Psoas muscle (tissue), 8 donors: ENCODE measurements around the gene MIPEP. TPM values are rescaled to one million over a fixed set of nuclear protein-coding genes. Genes with fewer than 3 reads are reported as not detected.

Experiments used
- ATAC-seq, 4 donors: fragments of 200-7000 bp; cut with Tn5 transposase; one replicate each; pipeline ENCODE4 v1.9.1; 2020; ENCODE audit warnings: moderate library complexity in 3 of 4, mild to moderate bottlenecking in 2 of 4
- DNase-seq, 2 donors: peaks; one replicate each; pipeline ENCODE4 v3.0.0-alpha.2; 2020
- H3K27ac ChIP-seq: fragments of 200-600 bp; one replicate; pipeline ENCODE4 v1.8.0; 2022
- H3K27me3 ChIP-seq, 3 donors: fragments of 200-600 bp in 1 of 3; one replicate each; pipeline versions ENCODE4 v1.6.1 to v1.8.0; 2013 to 2022; ENCODE audit warnings: low read length in 2 of 3, mild to moderate bottlenecking in 2 of 3, moderate library complexity in 1 of 3; ENCODE audit not compliant: insufficient read depth in 3 of 3
- H3K36me3 ChIP-seq, 2 donors: fragments of 200-600 bp in 1 of 2; one replicate each; pipeline versions ENCODE4 v1.6.1 to v1.8.0; 2013 to 2022; ENCODE audit warnings: low read depth in 1 of 2, mild to moderate bottlenecking in 1 of 2, moderate library complexity in 1 of 2; ENCODE audit not compliant: insufficient read depth in 1 of 2
- H3K4me1 ChIP-seq: fragments of 200-600 bp; one replicate; pipeline ENCODE4 v1.8.0; 2022
- H3K4me3 ChIP-seq: fragments of 200-600 bp; one replicate; pipeline ENCODE4 v1.8.0; 2022; ENCODE audit warnings: mild to moderate bottlenecking
- H3K9me3 ChIP-seq: fragments of 200-600 bp; one replicate; pipeline ENCODE4 v1.8.0; 2022
- CTCF ChIP-seq: fragments of 200-600 bp; IDR thresholded peaks from one replicate; pipeline ENCODE4 v1.8.0; 2022; ENCODE audit warnings: antibody characterized with exemption
- WGBS, 3 donors: extraction: QIAGEN DNeasy Blood & Tissue Kit; methylation state at CpG; one replicate each; pipeline versions ENCODE4 v1.1.6 to v1.1.7; 2013; 5-methylcytosine and 5-hydroxymethylcytosine counted together
- intact Hi-C, 2 donors: fragments of 100-400 bp; cut with DNase I; formaldehyde crosslinking; loops; one replicate each; pipeline versions ENCODE4 v1.11.0 to v1.14.2; 2022
- polyA plus RNA-seq, 3 donors: library from polyadenylated mRNA; stranded (reverse); fragments of 200-250 nt; gene quantifications; one replicate each; pipeline ENCODE4 v1.2.3, GENCODE V29; 2013
- total RNA-seq, 4 donors: library from RNA; stranded (reverse); fragmentation: NEBNext Ultra II Directional in 2 of 4; extraction: Animal tissue kit (Norgen Biotek cat#: 25700) in 2 of 4; gene quantifications; one replicate each; pipeline versions ENCODE4 v1.2.1 to v1.2.4, GENCODE V29; 2021 to 2023
- donor health status: healthy with polysubstance abuse.
- donor health status: DM: no; HTN: no; CAD: no; lungs with moderate emphysema.
- donor health status: Bipolar disorder and iron deficiency.
- donor health status: healthy.
- donor health status: DM: yes; HTN: yes; CAD: no.
- donor health status: DM: no; HTN: no; CAD: no.
- donor health status: DM: no; HTN: no; CAD: no.
- donor health status: DM: yes; HTN: yes; CAD: no.

MIPEP gene
- total and polyA plus RNA-seq, 7 donors: 13.3 to 28.2 (median 17.0) TPM

- Histone ChIP-seq H3K9me3 (no peaks in the 10 kb centered on the region), H3K27ac (no peak overlapping the region), H3K27me3 (no peaks in the 10 kb centered on the region), H3K36me3 (no peaks in the 10 kb centered on the region), H3K4me1 (no peaks in the 10 kb centered on the region), H3K4me3 (peak overlapping the region; percentile 52)
- DNase-seq (peak; percentile 51 to 72), ATAC-seq (peak in 3 of 4 donors; percentile 44 to 65 (median 63))
- TF ChIP-seq CTCF: no peak
- WGBS, 3 donors: 34 to 41% (median 39%) methylated on average over 46 of the region's 46 CpGs
- intact Hi-C loops: no loop called here
These were observed 193.3 kb downstream of the MIPEP start for GRCh38 chr13:23695711-23696464.

- H3K27me3 ChIP-seq: no peaks in the 10 kb centered on the region
- WGBS, 3 donors: 65 to 74% (median 72%) methylated on average over 25 to 28 of the region's 28 CpGs
- H3K9me3 ChIP-seq: no peaks in the 10 kb centered on the region
- DNase-seq (peak in 1 of 2 donors; percentile 43), ATAC-seq (no peak)
- H3K4me3 ChIP-seq: peak overlapping the region; percentile 52
- TF ChIP-seq CTCF: no peak
- H3K36me3 ChIP-seq: no peaks in the 10 kb centered on the region
- no peak overlapping the region for H3K27ac ChIP-seq
- no peaks in the 10 kb centered on the region for H3K4me1 ChIP-seq
- intact Hi-C loops: no loop called here
These were observed 194.0 kb downstream of the MIPEP start for GRCh38 chr13:23695196-23695595.

- WGBS, 3 donors: 43 to 49% (median 45%) methylated on average over 3 of the region's 3 CpGs
- Histone ChIP-seq H3K4me3 (no peak overlapping the region), H3K27ac (no peak overlapping the region), H3K9me3 (no peaks in the 10 kb centered on the region), H3K36me3 (no peaks in the 10 kb centered on the region), H3K4me1 (no peaks in the 10 kb centered on the region), H3K27me3 (no peaks in the 10 kb centered on the region)
- DNase-seq (no peak), ATAC-seq (no peak)
- TF ChIP-seq CTCF: no peak
- intact Hi-C loops: no loop called here
These were observed 196.4 kb downstream of the MIPEP start for GRCh38 chr13:23692816-23693215.

GRCh38 chr13:23690668-23691067 is 198.5 kb downstream of the MIPEP start:
- Histone ChIP-seq H3K4me1 (no peaks in the 10 kb centered on the region), H3K9me3 (no peaks in the 10 kb centered on the region), H3K27ac (no peak overlapping the region), H3K4me3 (no peak overlapping the region), H3K27me3 (no peaks in the 10 kb centered on the region), H3K36me3 (no peaks in the 10 kb centered on the region)
- ATAC-seq (no peak), DNase-seq (no peak)
- intact Hi-C loops: no loop called here
- 80 to 85% (median 81%) methylated on average over 3 of the region's 3 CpGs for WGBS, 3 donors
- TF ChIP-seq CTCF: no peak

- H3K4me1 ChIP-seq: no peaks in the 10 kb centered on the region
- H3K9me3 ChIP-seq: peaks cover 7% of the 10 kb centered on the region
- no peak overlapping the region for H3K27ac ChIP-seq
- TF ChIP-seq CTCF: no peak
- H3K27me3 ChIP-seq: no peaks in the 10 kb centered on the region
- intact Hi-C loops: no loop called here
- no peaks in the 10 kb centered on the region for H3K36me3 ChIP-seq
- DNase-seq (no peak), ATAC-seq (no peak)
- H3K4me3 ChIP-seq: no peak overlapping the region
- 92 to 98% (median 93%) methylated on average over 3 of the region's 3 CpGs for WGBS, 3 donors
These were observed 200.9 kb downstream of the MIPEP start for GRCh38 chr13:23688336-23688735.
